ENCODE measurements around the gene AP2B1. TPM values are rescaled to one million over a fixed set of nuclear protein-coding genes. Genes with fewer than 3 reads are reported as not detected.
"Not testable (repeated sequence)": the region's sequence is repeated elsewhere in the genome, so short reads cannot be mapped to it uniquely, and the experiment has no call there.

The AP2B1 gene
- total RNA-seq, 1 experiment from 2014 or later, result 217 TPM

DNA sequence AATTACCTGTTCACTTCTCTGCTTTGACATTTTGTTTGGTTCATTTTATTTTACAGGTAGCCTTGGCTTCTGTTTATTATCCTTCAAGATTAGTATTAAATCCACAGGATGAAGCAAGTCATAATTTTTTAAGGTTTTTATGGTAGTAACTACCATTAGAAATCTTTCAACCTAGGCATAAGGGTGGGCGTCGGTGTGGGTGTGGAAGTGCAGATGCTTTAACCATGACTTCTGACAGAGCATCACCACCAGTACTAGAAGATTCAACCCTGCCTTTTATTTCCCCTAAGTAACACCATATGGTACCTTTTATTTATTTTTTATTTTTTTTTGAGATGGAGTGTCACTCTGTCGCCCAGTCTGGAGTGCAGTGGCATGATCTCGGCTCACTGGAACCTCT lies 22.7 kb downstream of the AP2B1 start:
- Histone ChIP-seq H3K9me3 (ENCODE audit: control insufficient read depth, low read depth, low read length) (no peaks in the 10 kb centered on the region), H3K27me3 (ENCODE audit: insufficient read depth, low read length) (no peaks in the 10 kb centered on the region), H3K79me1 (ENCODE audit: insufficient read depth, low read depth, low read length, poor library complexity, severe bottlenecking) (no peaks in the 10 kb centered on the region), H4K8ac (replicated peaks; ENCODE audit: insufficient read length, low read depth, low read length) (no peak overlapping the region), H3K4ac (ENCODE audit: low read depth, low read length) (no peak overlapping the region), H2BK15ac (ENCODE audit: low read depth, low read length) (no peak overlapping the region), H3T11ph (ENCODE audit: low read length) (no peak overlapping the region), H3K56ac (ENCODE audit: insufficient read length, low read depth, low read length) (no peak overlapping the region), H4K91ac (ENCODE audit: insufficient read length, low read depth, low read length) (no peak overlapping the region), H3K23me2 (ENCODE audit: insufficient read length, low read depth, low read length, poor library complexity, severe bottlenecking) (no peaks in the 10 kb centered on the region), H3K18ac (ENCODE audit: insufficient read length, low read depth, low read length) (no peak overlapping the region), H2BK12ac (ENCODE audit: insufficient read length, low read depth, low read length) (no peak overlapping the region), H4K20me1 (ENCODE audit: control insufficient read depth, insufficient read depth, insufficient read length) (no peaks in the 10 kb centered on the region), H2AK5ac (ENCODE audit: insufficient read length, low read length) (no peak overlapping the region), H3K9ac (ENCODE audit: extremely low read depth, insufficient read length, low read length) (no peak overlapping the region), H3K27ac (ENCODE audit: insufficient read length, low read depth, low read length) (no peak overlapping the region), H2BK20ac (ENCODE audit: low read depth, low read length, poor library complexity, severe bottlenecking) (no peak overlapping the region), H3K23ac (ENCODE audit: insufficient read length, low read depth, low read length) (no peak overlapping the region), H3K4me2 (ENCODE audit: insufficient read depth, insufficient read length, low read length) (no peak overlapping the region), H2BK5ac (ENCODE audit: insufficient read length, low read length) (no peak overlapping the region), H4K5ac (ENCODE audit: insufficient read length, low read depth, low read length) (no peak overlapping the region), H3K4me1 (ENCODE audit: insufficient read depth, low read length) (no peaks in the 10 kb centered on the region), H3K14ac (ENCODE audit: insufficient read depth, low read length) (no peak overlapping the region), H2BK120ac (ENCODE audit: low read depth, low read length, poor library complexity, severe bottlenecking) (no peak overlapping the region), H3K79me2 (ENCODE audit: insufficient read depth, low read length) (no peaks in the 10 kb centered on the region), H2AFZ (ENCODE audit: low read length) (no peak overlapping the region)
- no CpG with 5 or more reads among the region's 4 CpGs for WGBS (ENCODE audit: extremely low coverage, insufficient read length, low lambda C conversion rate)
- H3K4me3 Mint-ChIP-seq, result no peak overlapping the region
- H3K27me3 Mint-ChIP-seq (ENCODE audit: low read depth), result no peaks in the 10 kb centered on the region
- TF ChIP-seq, protein P1, sequence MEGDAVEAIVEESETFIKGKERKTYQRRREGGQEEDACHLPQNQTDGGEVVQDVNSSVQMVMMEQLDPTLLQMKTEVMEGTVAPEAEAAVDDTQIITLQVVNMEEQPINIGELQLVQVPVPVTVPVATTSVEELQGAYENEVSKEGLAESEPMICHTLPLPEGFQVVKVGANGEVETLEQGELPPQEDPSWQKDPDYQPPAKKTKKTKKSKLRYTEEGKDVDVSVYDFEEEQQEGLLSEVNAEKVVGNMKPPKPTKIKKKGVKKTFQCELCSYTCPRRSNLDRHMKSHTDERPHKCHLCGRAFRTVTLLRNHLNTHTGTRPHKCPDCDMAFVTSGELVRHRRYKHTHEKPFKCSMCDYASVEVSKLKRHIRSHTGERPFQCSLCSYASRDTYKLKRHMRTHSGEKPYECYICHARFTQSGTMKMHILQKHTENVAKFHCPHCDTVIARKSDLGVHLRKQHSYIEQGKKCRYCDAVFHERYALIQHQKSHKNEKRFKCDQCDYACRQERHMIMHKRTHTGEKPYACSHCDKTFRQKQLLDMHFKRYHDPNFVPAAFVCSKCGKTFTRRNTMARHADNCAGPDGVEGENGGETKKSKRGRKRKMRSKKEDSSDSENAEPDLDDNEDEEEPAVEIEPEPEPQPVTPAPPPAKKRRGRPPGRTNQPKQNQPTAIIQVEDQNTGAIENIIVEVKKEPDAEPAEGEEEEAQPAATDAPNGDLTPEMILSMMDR (conservative IDR thresholded peaks at IDR 0.05), result no peak
- no peaks in the 10 kb centered on the region for H3K9me3 Mint-ChIP-seq
- no peak overlapping the region for H3K27ac Mint-ChIP-seq
- no peaks in the 10 kb centered on the region for H3K4me1 Mint-ChIP-seq
- DNase-seq, result no peak
- peaks cover 9 to 58% (median 47%) of the 10 kb centered on the region in 3 experiments; a peak in 6 of 7 replicates for H3K36me3 Mint-ChIP-seq (ENCODE audit: insufficient read depth in 1 of 3, low read depth in 3 of 3)

- H4K91ac ChIP-seq (ENCODE audit: insufficient read length, low read depth, low read length); H2BK12ac ChIP-seq (ENCODE audit: insufficient read length, low read depth, low read length); H3T11ph ChIP-seq (ENCODE audit: low read length); H2BK5ac ChIP-seq (ENCODE audit: insufficient read length, low read length); H3K79me2 ChIP-seq (ENCODE audit: insufficient read depth, low read length); H3K4ac ChIP-seq (ENCODE audit: low read depth, low read length); DNase-seq; H4K8ac ChIP-seq (replicated peaks; ENCODE audit: insufficient read length, low read depth, low read length); H3K23ac ChIP-seq (ENCODE audit: insufficient read length, low read depth, low read length); H3K4me1 Mint-ChIP-seq; H3K4me1 ChIP-seq (ENCODE audit: insufficient read depth, low read length); H3K9ac ChIP-seq (ENCODE audit: extremely low read depth, insufficient read length, low read length); H3K27ac Mint-ChIP-seq; H3K9me3 Mint-ChIP-seq; H4K5ac ChIP-seq (ENCODE audit: insufficient read length, low read depth, low read length); H2BK20ac ChIP-seq (ENCODE audit: low read depth, low read length, poor library complexity, severe bottlenecking); H3K23me2 ChIP-seq (ENCODE audit: insufficient read length, low read depth, low read length, poor library complexity, severe bottlenecking); H3K14ac ChIP-seq (ENCODE audit: insufficient read depth, low read length); H3K4me3 Mint-ChIP-seq; H4K20me1 ChIP-seq (ENCODE audit: control insufficient read depth, insufficient read depth, insufficient read length); H2BK120ac ChIP-seq (ENCODE audit: low read depth, low read length, poor library complexity, severe bottlenecking); H3K18ac ChIP-seq (ENCODE audit: insufficient read length, low read depth, low read length); H2AK5ac ChIP-seq (ENCODE audit: insufficient read length, low read length); H3K79me1 ChIP-seq (ENCODE audit: insufficient read depth, low read depth, low read length, poor library complexity, severe bottlenecking); H3K9me3 ChIP-seq (ENCODE audit: control insufficient read depth, low read depth, low read length); H2BK15ac ChIP-seq (ENCODE audit: low read depth, low read length); H3K27me3 ChIP-seq (ENCODE audit: insufficient read depth, low read length); H3K27me3 Mint-ChIP-seq (ENCODE audit: low read depth); H2AFZ ChIP-seq (ENCODE audit: low read length); H3K4me2 ChIP-seq (ENCODE audit: insufficient read depth, insufficient read length, low read length); H3K27ac ChIP-seq (ENCODE audit: insufficient read length, low read depth, low read length); H3K56ac ChIP-seq (ENCODE audit: insufficient read length, low read depth, low read length): not testable (repeated sequence)
- no CpG with 5 or more reads among the region's 12 CpGs for WGBS (ENCODE audit: extremely low coverage, insufficient read length, low lambda C conversion rate)
- H3K36me3 Mint-ChIP-seq (ENCODE audit: insufficient read depth in 1 of 3, low read depth in 3 of 3), result peaks cover 6 to 52% (median 43%) of the 10 kb centered on the region in 3 experiments; a peak in 6 of 7 replicates
These were observed 23.6 kb downstream of the AP2B1 start for GRCh38 chr17:35610746-35611145.

Measured in H9 (cell line).